PFSK-1 (cell line): ENCODE results near the gene UBL4A.

ENCODE experiments used
- FOXP2 ChIP-seq: optimal IDR thresholded peaks from 2 replicates; pipeline ENCODE3; 2011; ENCODE audit warnings: borderline replicate concordance, control low read depth, inconsistent platforms; ENCODE audit not compliant: insufficient read depth; ENCODE audit errors: extremely low read length, extremely low read depth
- POLR2AphosphoS5 ChIP-seq: IDR thresholded peaks from 2 replicates; pipeline ENCODE4 v1.6.1; 2012; ENCODE audit warnings: low read depth, mild to moderate bottlenecking, control low read depth, low read length, moderate library complexity
- SIN3A ChIP-seq: IDR thresholded peaks from 2 replicates; pipeline ENCODE4 v1.6.1; 2012; ENCODE audit warnings: mild to moderate bottlenecking, low read length, moderate library complexity, borderline replicate concordance; ENCODE audit not compliant: insufficient read depth
- TAF1 ChIP-seq: IDR thresholded peaks from 2 replicates; pipeline ENCODE4 v1.6.1; 2012; ENCODE audit warnings: low read length, control low read depth, borderline replicate concordance; ENCODE audit not compliant: insufficient read depth
- TF ChIP-seq, protein P1 (sequence below), 2 experiments: IDR thresholded peaks; 2 replicates each; pipeline versions ENCODE4 v1.6.1 to v1.8.0; 2011 to 2012; ENCODE audit warnings: low read depth in 2 of 2, low read length in 2 of 2, control low read depth in 1 of 2, inconsistent platforms in 1 of 2, mild to moderate bottlenecking in 1 of 2, moderate library complexity in 1 of 2; ENCODE audit not compliant: insufficient read depth in 1 of 2

UBL4A gene

DNA sequence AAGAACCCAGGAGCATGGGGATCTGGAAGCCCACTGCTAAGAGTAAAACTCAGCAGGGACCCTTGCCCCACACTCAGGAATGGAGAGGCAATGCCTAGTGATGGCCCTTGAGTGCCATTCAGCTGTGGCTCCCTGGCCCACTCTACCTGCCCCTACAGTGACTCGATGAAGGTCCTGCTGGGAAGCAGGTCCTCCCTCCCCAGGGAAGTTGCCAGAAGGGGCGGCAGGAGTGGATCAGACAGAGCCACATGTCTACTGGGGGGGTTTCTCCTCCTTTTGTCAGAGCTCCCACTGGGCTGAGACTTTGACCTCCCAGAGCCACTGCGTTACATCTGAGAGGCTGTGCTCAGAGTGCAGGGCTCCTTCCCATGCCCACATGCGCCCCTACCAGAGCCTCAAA lies 2.8 kb upstream of the UBL4A start:
- no peak for TF ChIP-seq FOXP2
- no peak for TF ChIP-seq SIN3A
- TF ChIP-seq TAF1 = no peak
- TF ChIP-seq, protein P1, sequence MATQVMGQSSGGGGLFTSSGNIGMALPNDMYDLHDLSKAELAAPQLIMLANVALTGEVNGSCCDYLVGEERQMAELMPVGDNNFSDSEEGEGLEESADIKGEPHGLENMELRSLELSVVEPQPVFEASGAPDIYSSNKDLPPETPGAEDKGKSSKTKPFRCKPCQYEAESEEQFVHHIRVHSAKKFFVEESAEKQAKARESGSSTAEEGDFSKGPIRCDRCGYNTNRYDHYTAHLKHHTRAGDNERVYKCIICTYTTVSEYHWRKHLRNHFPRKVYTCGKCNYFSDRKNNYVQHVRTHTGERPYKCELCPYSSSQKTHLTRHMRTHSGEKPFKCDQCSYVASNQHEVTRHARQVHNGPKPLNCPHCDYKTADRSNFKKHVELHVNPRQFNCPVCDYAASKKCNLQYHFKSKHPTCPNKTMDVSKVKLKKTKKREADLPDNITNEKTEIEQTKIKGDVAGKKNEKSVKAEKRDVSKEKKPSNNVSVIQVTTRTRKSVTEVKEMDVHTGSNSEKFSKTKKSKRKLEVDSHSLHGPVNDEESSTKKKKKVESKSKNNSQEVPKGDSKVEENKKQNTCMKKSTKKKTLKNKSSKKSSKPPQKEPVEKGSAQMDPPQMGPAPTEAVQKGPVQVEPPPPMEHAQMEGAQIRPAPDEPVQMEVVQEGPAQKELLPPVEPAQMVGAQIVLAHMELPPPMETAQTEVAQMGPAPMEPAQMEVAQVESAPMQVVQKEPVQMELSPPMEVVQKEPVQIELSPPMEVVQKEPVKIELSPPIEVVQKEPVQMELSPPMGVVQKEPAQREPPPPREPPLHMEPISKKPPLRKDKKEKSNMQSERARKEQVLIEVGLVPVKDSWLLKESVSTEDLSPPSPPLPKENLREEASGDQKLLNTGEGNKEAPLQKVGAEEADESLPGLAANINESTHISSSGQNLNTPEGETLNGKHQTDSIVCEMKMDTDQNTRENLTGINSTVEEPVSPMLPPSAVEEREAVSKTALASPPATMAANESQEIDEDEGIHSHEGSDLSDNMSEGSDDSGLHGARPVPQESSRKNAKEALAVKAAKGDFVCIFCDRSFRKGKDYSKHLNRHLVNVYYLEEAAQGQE (IDR thresholded peaks at IDR 0.05; ENCODE audit: insufficient read depth in 1 of 2, low read depth in 2 of 2, low read length in 2 of 2) = no peak
- TF ChIP-seq POLR2AphosphoS5 = no peak

DNA sequence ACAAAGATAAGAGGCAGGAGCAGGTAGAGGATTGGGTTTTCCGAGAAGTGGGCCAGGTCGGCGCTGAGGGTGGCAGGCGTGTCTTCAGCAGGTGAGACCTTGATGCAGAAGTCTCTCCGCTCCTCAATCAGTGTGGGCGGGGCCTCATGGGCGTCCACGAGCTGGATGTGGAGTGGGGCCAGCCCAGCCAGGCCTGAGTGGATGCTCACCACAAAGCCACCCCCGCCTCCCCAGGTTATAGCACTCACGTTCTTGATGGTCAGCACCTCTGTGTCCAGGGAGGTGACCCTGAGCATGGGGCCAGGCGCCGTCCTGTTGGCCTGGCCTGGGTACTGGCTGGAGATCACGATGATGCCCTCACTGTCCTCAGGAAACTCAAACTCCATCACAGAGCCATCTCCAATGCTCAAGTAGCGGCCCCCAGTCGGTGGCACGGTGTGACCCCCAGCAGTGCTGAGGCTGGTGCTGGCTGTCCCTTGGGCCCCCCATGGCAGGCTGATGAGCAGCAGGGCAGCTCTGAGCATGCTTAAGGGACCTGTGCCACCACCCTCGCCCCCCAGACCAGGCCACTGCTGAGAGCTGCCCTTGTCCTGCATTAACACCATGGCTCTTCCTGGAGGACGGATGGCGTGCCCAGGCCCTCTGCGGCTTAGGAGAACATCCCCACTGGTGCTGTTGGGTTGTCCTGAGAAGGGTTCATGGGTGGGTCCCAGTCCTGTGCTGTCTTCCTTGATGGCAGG lies 2.1 kb upstream of the UBL4A start:
- TF ChIP-seq POLR2AphosphoS5 (no peak), TAF1 (no peak), SIN3A (no peak), FOXP2 (no peak)
- TF ChIP-seq, protein P1 (IDR thresholded peaks at IDR 0.05; ENCODE audit: insufficient read depth in 1 of 2, low read depth in 2 of 2, low read length in 2 of 2) = no peak

DNA sequence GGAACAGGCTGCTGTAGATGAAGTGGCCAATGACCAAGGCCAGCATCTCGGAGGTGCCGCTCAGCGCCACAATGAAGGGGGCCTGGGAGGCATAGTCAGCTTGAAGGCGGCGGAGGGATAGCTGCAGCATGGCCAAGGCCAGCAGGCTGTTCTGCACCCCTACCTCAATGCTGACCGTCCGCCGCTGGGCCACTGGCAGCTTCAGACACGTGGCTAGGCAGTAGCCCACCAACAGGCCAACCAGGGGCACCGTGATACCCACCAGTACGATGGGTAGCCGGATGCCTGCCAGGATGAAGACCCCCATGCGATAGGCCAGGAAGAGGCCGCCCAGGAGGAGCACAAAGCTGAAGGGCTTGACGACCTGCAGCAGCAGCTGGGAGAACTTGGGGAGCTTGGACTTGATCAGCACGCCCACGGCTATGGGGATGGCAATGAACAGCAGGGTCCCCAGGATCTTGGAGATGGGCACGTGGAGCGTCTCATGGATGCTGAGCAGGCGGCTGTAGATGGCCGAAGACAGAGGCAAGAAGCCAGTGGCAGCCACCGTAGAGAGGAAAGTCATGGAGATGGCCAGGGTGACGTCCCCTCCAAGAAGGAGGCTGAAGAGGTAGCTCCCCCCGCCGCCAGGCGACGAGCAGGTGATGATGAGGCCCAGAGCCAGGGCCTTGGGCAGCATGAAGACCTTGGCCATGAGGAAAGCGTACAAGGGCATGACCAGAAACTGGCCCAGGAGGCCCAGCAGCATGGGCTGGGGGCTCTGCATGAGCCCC lies 1.3 kb upstream of the UBL4A start:
- TF ChIP-seq POLR2AphosphoS5 (no peak), TAF1 (no peak), SIN3A (no peak), FOXP2 (no peak)
- TF ChIP-seq, protein P1 (IDR thresholded peaks at IDR 0.05; ENCODE audit: insufficient read depth in 1 of 2, low read depth in 2 of 2, low read length in 2 of 2) = no peak

DNA sequence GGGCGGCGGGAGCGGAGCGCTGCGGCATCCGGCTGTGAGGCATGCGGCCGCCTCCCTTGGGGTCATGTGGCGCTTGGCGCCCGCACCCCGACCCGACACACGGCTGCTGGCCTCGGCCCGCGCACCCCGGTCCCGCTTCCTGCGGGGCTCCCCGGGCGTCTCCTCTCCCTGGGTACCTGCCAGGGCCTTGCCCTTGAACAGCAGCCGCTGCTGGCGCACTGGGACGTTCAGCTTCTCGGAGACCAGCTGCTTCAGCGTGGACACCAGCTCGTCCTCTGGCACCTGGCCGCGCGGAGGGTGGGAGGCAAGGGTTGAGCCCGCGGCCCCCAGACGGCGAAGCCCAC lies 391 bp downstream of the UBL4A start:
- TF ChIP-seq, protein P1 (IDR thresholded peaks at IDR 0.05; ENCODE audit: insufficient read depth in 1 of 2, low read depth in 2 of 2, low read length in 2 of 2) = no peak
- TF ChIP-seq TAF1 = no peak
- no peak for TF ChIP-seq SIN3A
- no peak for TF ChIP-seq POLR2AphosphoS5
- no peak for TF ChIP-seq FOXP2
